ENCODE results near the gene DR1.

GRCh38 chr1:93330196-93330595 lies 15.5 kb upstream of the DR1 start:
- TF ChIP-seq RAD21 (conservative IDR thresholded peaks at IDR 0.05 in 1 of 2, IDR thresholded peaks at IDR 0.05 in 1 of 2) (no peak), MAZ (IDR thresholded peaks at IDR 0.05; ENCODE audit: borderline replicate concordance, low read depth, low read length) (no peak), CEBPB (IDR thresholded peaks at IDR 0.05) (no peak), POLR2A (IDR thresholded peaks at IDR 0.05; ENCODE audit: low read length) (no peak), CTCF (IDR thresholded peaks at IDR 0.05) (no peak), PHF8 (IDR thresholded peaks at IDR 0.05; ENCODE audit: borderline replicate concordance, low read depth) (no peak), RCOR1 (IDR thresholded peaks at IDR 0.05; ENCODE audit: low read depth, low read length) (no peak), KDM1A (IDR thresholded peaks at IDR 0.05; ENCODE audit: low read depth) (no peak), JUN (IDR thresholded peaks at IDR 0.05) (no peak), MAX (IDR thresholded peaks at IDR 0.05) (no peak)

Data from A549 (cell line).